Colonic mucosa (tissue), 4 donors: ENCODE results near the gene RDH5. TPM values are rescaled to one million over a fixed set of nuclear protein-coding genes. Genes with fewer than 3 reads are reported as not detected.

Experiments
- DNase-seq: peaks from one replicate; pipeline ENCODE4 v3.0.0-alpha.2; 2020
- H3K27ac ChIP-seq: fragments of 200-600 bp; one replicate; pipeline ENCODE4 v1.8.0; 2021
- H3K27me3 ChIP-seq: fragments of 200-600 bp; one replicate; pipeline ENCODE4 v1.8.0; 2021
- H3K36me3 ChIP-seq: fragments of 200-600 bp; one replicate; pipeline ENCODE4 v1.8.0; 2021
- H3K4me1 ChIP-seq: fragments of 200-600 bp; one replicate; pipeline ENCODE4 v1.8.0; 2021; ENCODE audit warnings: mild to moderate bottlenecking
- H3K4me3 ChIP-seq: fragments of 200-600 bp; one replicate; pipeline ENCODE4 v1.8.0; 2021
- H3K9ac ChIP-seq, 2 donors: one replicate each; pipeline ENCODE4 v1.7.0; 2013; ENCODE audit warnings: control low read depth in 2 of 2, low read depth in 2 of 2, low read length in 2 of 2
- H3K9me3 ChIP-seq: fragments of 200-600 bp; one replicate; pipeline ENCODE4 v1.8.0; 2021
- intact Hi-C: fragments of 100-400 bp; cut with DNase I; formaldehyde crosslinking; loops from one replicate; pipeline ENCODE4 v1.14.1; 2022
- total RNA-seq, 2 donors: library from RNA; stranded (reverse); fragmentation: NEBNext Ultra II Directional in 1 of 2; extraction: Animal tissue kit (Norgen Biotek cat#: 25700) in 1 of 2; gene quantifications; one replicate each; pipeline ENCODE4 v1.2.1, GENCODE V29; 2021
- TF ChIP-seq, protein P1 (sequence below): fragments of 200-600 bp; IDR thresholded peaks from one replicate; pipeline ENCODE4 v1.8.0; 2022; ENCODE audit warnings: antibody characterized with exemption, mild to moderate bottlenecking
- donor health status: healthy.
- donor health status: DM: no; HTN: no; CAD: no.
- donor health status: DM: no; HTN: no; CAD: no.

RDH5 gene
- total RNA-seq, 2 donors from 2014 or later, result 22.6 to 29.6 TPM

DNA sequence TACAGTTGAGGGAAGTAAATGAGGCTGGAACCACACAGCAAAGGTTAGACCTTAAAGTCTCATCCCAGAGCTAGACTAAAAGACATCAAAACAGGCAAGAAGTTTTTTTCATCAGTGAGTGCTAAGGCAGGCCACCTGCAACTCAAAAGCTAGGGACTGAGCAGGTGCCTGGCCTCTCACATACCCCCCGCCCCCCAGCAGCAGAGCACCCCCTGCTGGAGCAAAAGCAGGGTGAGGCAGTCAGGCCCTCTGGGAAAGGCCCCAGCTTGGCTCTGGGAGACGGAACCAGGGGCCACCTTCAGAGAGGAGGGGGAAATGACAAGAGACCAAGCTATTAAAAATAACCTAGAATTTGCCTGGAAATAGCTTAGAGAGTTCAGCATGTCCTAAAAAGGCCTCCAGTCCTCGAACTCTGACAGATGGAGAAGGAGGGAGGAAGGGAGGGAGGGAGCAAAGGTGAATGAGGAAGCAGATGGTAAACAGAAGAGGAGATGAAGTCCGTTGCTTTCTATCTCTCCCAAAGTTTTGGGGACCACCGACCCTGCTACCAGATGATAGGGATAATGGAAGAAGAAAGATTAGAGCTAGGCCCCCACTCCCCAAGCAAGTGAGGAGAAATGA, 14.3 kb upstream of the RDH5 start:
- no peaks in the 10 kb centered on the region for H3K4me1 ChIP-seq
- H3K4me3 ChIP-seq, result peak overlapping the region; percentile 60
- H3K9ac ChIP-seq, result peak overlapping the region in 1 of 2 donors; percentile 42
- H3K27me3 ChIP-seq, result no peaks in the 10 kb centered on the region
- H3K27ac ChIP-seq, result no peak overlapping the region
- intact Hi-C loops, result no loop called here
- peak; percentile 32 for DNase-seq
- no peaks in the 10 kb centered on the region for H3K9me3 ChIP-seq
- no peaks in the 10 kb centered on the region for H3K36me3 ChIP-seq
- TF ChIP-seq, protein P1, sequence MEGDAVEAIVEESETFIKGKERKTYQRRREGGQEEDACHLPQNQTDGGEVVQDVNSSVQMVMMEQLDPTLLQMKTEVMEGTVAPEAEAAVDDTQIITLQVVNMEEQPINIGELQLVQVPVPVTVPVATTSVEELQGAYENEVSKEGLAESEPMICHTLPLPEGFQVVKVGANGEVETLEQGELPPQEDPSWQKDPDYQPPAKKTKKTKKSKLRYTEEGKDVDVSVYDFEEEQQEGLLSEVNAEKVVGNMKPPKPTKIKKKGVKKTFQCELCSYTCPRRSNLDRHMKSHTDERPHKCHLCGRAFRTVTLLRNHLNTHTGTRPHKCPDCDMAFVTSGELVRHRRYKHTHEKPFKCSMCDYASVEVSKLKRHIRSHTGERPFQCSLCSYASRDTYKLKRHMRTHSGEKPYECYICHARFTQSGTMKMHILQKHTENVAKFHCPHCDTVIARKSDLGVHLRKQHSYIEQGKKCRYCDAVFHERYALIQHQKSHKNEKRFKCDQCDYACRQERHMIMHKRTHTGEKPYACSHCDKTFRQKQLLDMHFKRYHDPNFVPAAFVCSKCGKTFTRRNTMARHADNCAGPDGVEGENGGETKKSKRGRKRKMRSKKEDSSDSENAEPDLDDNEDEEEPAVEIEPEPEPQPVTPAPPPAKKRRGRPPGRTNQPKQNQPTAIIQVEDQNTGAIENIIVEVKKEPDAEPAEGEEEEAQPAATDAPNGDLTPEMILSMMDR, result peak; percentile 24

DNA sequence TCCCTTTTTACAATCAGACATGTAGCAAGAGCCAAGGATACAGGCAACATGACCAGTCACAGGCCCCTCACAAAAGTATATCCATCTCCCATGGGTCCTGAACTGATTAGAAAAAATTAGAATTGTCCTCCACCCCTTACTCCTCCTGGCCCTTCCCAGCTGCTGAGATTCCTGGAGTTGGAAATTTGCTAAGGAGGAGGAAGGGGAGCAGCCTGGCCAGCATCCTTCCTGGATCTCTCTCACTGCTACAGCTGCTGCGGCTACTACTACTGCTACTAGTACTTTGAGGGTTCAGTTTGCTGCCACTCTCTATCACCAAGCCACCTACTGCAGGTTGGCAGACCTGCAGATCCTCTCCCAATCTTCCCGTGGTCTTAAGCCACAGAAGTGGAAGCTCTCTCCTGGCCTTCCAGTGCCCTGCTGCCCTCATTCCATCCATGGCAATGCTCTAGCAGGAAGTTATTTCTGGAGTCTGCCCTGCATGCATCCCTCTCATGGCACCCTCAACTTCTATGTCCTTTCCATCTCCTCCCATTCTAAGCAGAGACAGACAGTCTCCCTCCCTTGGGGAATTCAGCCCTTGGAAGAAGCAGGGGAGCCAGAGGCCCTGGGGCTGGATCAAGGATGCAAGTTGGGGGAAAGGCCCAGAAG, 13.5 kb upstream of the RDH5 start:
- intact Hi-C loops, result no loop called here
- Histone ChIP-seq H3K27me3 (no peaks in the 10 kb centered on the region), H3K9ac (peak overlapping the region; percentile 19 to 42), H3K9me3 (no peaks in the 10 kb centered on the region), H3K4me3 (peak overlapping the region; percentile 60), H3K4me1 (no peaks in the 10 kb centered on the region), H3K27ac (peak overlapping the region; percentile 47), H3K36me3 (no peaks in the 10 kb centered on the region)
- DNase-seq, result no peak
- TF ChIP-seq, protein P1, result no peak

DNA sequence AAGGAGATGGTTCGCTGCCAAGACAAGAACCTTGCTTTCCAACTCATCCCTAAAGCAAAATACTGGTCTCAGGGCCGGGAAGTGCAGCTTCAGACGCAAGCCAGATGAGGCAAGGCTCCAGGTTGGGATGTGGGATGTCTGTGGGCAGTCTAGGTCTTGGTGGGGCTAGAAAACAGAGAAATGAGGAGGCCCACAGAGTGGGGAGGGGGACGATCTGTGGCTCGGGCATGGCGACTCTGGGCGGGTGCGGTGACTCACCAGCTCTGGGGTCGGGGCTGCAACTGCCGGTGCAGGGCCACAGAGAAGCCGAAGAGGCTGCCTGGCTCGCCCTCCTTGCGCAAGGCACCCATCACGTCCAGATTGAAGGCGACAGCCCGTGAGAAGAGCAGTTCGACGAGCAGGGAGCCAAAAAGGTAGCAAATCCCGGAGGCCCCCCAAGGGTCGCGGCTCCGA, 12.9 kb upstream of the RDH5 start:
- no peaks in the 10 kb centered on the region for H3K4me1 ChIP-seq

DNA sequence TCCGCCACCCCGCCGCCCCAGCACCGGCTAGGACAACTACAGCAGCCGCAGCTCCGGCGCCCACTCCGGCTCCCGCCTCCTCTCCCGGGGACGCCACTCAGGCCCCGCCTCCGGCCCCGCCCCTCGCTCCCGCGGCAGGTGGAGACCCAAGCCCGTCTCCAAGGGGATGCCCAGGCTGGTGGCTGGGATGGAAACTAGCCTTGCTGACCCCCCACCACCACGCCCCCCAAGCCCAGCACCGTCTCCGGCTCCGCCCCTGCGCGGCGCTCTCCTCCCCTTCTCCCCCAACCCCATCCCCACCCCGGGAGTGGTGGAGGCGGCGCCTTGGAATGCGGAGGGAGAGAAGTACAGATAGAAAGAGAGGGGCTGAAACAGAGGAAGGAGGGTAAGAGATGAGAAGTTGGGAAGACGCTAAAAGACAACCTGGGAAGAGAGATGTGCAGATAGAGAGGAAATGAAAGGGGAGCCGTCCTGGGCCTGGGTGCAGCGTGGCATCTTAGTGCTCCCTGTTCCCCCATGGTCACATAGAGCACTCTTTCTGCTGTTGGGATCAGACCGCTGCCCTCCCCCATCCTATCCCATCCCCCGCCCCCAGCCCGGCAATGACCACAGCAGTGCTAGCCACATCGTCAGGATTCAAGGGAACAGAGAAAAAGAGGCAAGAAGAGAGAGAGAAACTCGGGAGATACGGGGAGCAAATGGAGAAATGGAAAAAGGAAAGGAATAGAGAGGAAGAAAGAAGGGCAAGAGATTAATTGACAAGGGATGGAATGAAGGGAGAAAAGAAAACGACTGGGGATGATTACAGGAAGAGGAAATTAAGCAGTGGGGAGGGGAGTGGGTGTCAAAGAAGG, 12.1 kb upstream of the RDH5 start, which contains the start of gene ITGA7:
ITGA7 (minus strand) TSS at position 64 of the 854 bp plus-strand sequence. CDS start 222 bp downstream, outside the sequence.
- Histone ChIP-seq H3K9me3 (no peaks in the 10 kb centered on the region), H3K4me1 (no peaks in the 10 kb centered on the region), H3K27me3 (no peaks in the 10 kb centered on the region), H3K9ac (peak within 1 kb of the TSS; percentile 19 to 61), H3K36me3 (no peaks in the 10 kb centered on the region), H3K27ac (peak within 1 kb of the TSS; percentile 47), H3K4me3 (peak within 1 kb of the TSS; percentile 60)
- peak; percentile 81 for DNase-seq
- intact Hi-C loops, result no loop called here
- TF ChIP-seq, protein P1, result no peak

More for the DNA sequence above, 12.9 kb upstream of the RDH5 start:
- Histone ChIP-seq H3K27ac (peak overlapping the region; percentile 47), H3K9me3 (no peaks in the 10 kb centered on the region), H3K27me3 (no peaks in the 10 kb centered on the region), H3K9ac (peak overlapping the region; percentile 16 to 61), H3K36me3 (no peaks in the 10 kb centered on the region), H3K4me3 (peak overlapping the region; percentile 60)
- no peak for DNase-seq
- intact Hi-C loops, result no loop called here
- TF ChIP-seq, protein P1, result no peak

DNA sequence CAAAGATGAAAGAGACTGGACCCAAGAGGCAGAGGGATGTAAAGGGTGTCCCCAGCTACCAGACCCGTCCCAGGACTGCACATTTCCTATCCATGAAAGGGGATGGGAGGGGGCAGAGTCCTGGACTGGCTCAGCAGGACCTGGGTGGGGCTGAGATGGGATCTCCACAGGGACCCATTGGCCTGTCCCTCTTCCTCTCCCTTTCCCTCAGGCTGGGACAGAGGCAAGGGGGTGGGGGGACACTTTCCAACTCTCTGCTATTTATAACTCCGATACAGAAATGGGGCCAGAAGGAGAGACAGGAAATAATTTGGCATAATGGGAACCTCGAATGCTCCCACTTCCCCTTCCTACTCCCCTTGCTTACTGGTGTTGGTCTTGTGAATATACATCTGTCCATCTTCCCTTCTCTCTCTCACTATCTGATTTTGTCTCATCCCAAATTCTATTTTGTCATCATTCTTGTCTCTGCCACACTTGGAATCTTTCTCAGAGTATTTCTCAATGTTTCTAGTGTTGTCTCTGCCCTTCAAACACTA, 11.4 kb upstream of the RDH5 start:
- no peaks in the 10 kb centered on the region for H3K9me3 ChIP-seq
- intact Hi-C loops, result no loop called here
- H3K4me1 ChIP-seq, result no peaks in the 10 kb centered on the region
- H3K4me3 ChIP-seq, result peak overlapping the region; percentile 60
- H3K9ac ChIP-seq, result no peak overlapping the region
- no peaks in the 10 kb centered on the region for H3K36me3 ChIP-seq
- no peaks in the 10 kb centered on the region for H3K27me3 ChIP-seq
- H3K27ac ChIP-seq, result peak overlapping the region; percentile 13
- DNase-seq, result no peak
- TF ChIP-seq, protein P1, result no peak
